ENCODE measurements around the gene CSGALNACT2.

The CSGALNACT2 gene

GRCh38 chr10:43160921-43161255 is 22.6 kb downstream of the CSGALNACT2 start:
- H3K9me3 ChIP-seq (ENCODE audit: control insufficient read depth, insufficient read depth, low read length): no peaks in the 10 kb centered on the region
- H3K9ac ChIP-seq (ENCODE audit: low read depth, low read length): no peak overlapping the region
- no peak overlapping the region for H3K4me3 ChIP-seq (ENCODE audit: low read depth, low read length)
- no peaks in the 10 kb centered on the region for H3K27me3 ChIP-seq (ENCODE audit: control insufficient read depth, insufficient read depth, low read length)
- H3K36me3 ChIP-seq (ENCODE audit: control insufficient read depth, insufficient read depth, low read length): no peaks in the 10 kb centered on the region
- H3K4me1 ChIP-seq (ENCODE audit: control insufficient read depth, insufficient read depth, low read length): no peaks in the 10 kb centered on the region

- no peaks in the 10 kb centered on the region for H3K9me3 ChIP-seq (ENCODE audit: control insufficient read depth, insufficient read depth, low read length)
Measured at GRCh38 chr10:43162604-43163003, 24.4 kb downstream of the CSGALNACT2 start.

GRCh38 chr10:43166207-43166879 is 28.1 kb downstream of the CSGALNACT2 start:
- Histone ChIP-seq H3K36me3 (ENCODE audit: control insufficient read depth, insufficient read depth, low read length) (no peaks in the 10 kb centered on the region), H3K4me3 (ENCODE audit: low read depth, low read length) (no peak overlapping the region), H3K4me1 (ENCODE audit: control insufficient read depth, insufficient read depth, low read length) (peaks cover 3% of the 10 kb centered on the region), H3K9ac (ENCODE audit: low read depth, low read length) (no peak overlapping the region), H3K9me3 (ENCODE audit: control insufficient read depth, insufficient read depth, low read length) (no peaks in the 10 kb centered on the region), H3K27me3 (ENCODE audit: control insufficient read depth, insufficient read depth, low read length) (no peaks in the 10 kb centered on the region)

More at GRCh38 chr10:43162604-43163003, 24.4 kb downstream of the CSGALNACT2 start:
- Histone ChIP-seq H3K36me3 (ENCODE audit: control insufficient read depth, insufficient read depth, low read length) (no peaks in the 10 kb centered on the region), H3K27me3 (ENCODE audit: control insufficient read depth, insufficient read depth, low read length) (no peaks in the 10 kb centered on the region), H3K4me1 (ENCODE audit: control insufficient read depth, insufficient read depth, low read length) (no peaks in the 10 kb centered on the region), H3K4me3 (ENCODE audit: low read depth, low read length) (no peak overlapping the region), H3K9ac (ENCODE audit: low read depth, low read length) (no peak overlapping the region)

GRCh38 chr10:43166880-43167497 is 28.7 kb downstream of the CSGALNACT2 start:
- Histone ChIP-seq H3K36me3 (ENCODE audit: control insufficient read depth, insufficient read depth, low read length) (no peaks in the 10 kb centered on the region), H3K27me3 (ENCODE audit: control insufficient read depth, insufficient read depth, low read length) (no peaks in the 10 kb centered on the region), H3K9me3 (ENCODE audit: control insufficient read depth, insufficient read depth, low read length) (no peaks in the 10 kb centered on the region), H3K4me1 (ENCODE audit: control insufficient read depth, insufficient read depth, low read length) (peaks cover 10% of the 10 kb centered on the region), H3K4me3 (ENCODE audit: low read depth, low read length) (no peak overlapping the region), H3K9ac (ENCODE audit: low read depth, low read length) (no peak overlapping the region)

GRCh38 chr10:43167498-43167889 is 29.2 kb downstream of the CSGALNACT2 start:
- H3K36me3 ChIP-seq (ENCODE audit: control insufficient read depth, insufficient read depth, low read length): no peaks in the 10 kb centered on the region
- H3K9ac ChIP-seq (ENCODE audit: low read depth, low read length): no peak overlapping the region
- H3K4me1 ChIP-seq (ENCODE audit: control insufficient read depth, insufficient read depth, low read length): peaks cover 11% of the 10 kb centered on the region
- H3K9me3 ChIP-seq (ENCODE audit: control insufficient read depth, insufficient read depth, low read length): no peaks in the 10 kb centered on the region
- no peaks in the 10 kb centered on the region for H3K27me3 ChIP-seq (ENCODE audit: control insufficient read depth, insufficient read depth, low read length)
- no peak overlapping the region for H3K4me3 ChIP-seq (ENCODE audit: low read depth, low read length)

GRCh38 chr10:43170491-43170890 is 32.2 kb downstream of the CSGALNACT2 start:
- H3K4me3 ChIP-seq (ENCODE audit: low read depth, low read length): no peak overlapping the region
- H3K4me1 ChIP-seq (ENCODE audit: control insufficient read depth, insufficient read depth, low read length): peaks cover 15% of the 10 kb centered on the region
- H3K27me3 ChIP-seq (ENCODE audit: control insufficient read depth, insufficient read depth, low read length): no peaks in the 10 kb centered on the region
- no peaks in the 10 kb centered on the region for H3K9me3 ChIP-seq (ENCODE audit: control insufficient read depth, insufficient read depth, low read length)
- H3K9ac ChIP-seq (ENCODE audit: low read depth, low read length): no peak overlapping the region
- no peaks in the 10 kb centered on the region for H3K36me3 ChIP-seq (ENCODE audit: control insufficient read depth, insufficient read depth, low read length)

- Histone ChIP-seq H3K4me1 (ENCODE audit: control insufficient read depth, insufficient read depth, low read length) (peaks cover 15% of the 10 kb centered on the region), H3K9me3 (ENCODE audit: control insufficient read depth, insufficient read depth, low read length) (no peaks in the 10 kb centered on the region), H3K36me3 (ENCODE audit: control insufficient read depth, insufficient read depth, low read length) (peaks cover 3% of the 10 kb centered on the region)
Measured at GRCh38 chr10:43172645-43173044, 34.4 kb downstream of the CSGALNACT2 start.

GRCh38 chr10:43173120-43173519 is 34.9 kb downstream of the CSGALNACT2 start:
- Histone ChIP-seq H3K36me3 (ENCODE audit: control insufficient read depth, insufficient read depth, low read length) (peaks cover 3% of the 10 kb centered on the region), H3K27me3 (ENCODE audit: control insufficient read depth, insufficient read depth, low read length) (no peaks in the 10 kb centered on the region), H3K9me3 (ENCODE audit: control insufficient read depth, insufficient read depth, low read length) (no peaks in the 10 kb centered on the region), H3K4me3 (ENCODE audit: low read depth, low read length) (no peak overlapping the region), H3K4me1 (ENCODE audit: control insufficient read depth, insufficient read depth, low read length) (peaks cover 15% of the 10 kb centered on the region), H3K9ac (ENCODE audit: low read depth, low read length) (no peak overlapping the region)

More at GRCh38 chr10:43172645-43173044, 34.4 kb downstream of the CSGALNACT2 start:
- Histone ChIP-seq H3K4me3 (ENCODE audit: low read depth, low read length) (no peak overlapping the region), H3K27me3 (ENCODE audit: control insufficient read depth, insufficient read depth, low read length) (no peaks in the 10 kb centered on the region), H3K9ac (ENCODE audit: low read depth, low read length) (no peak overlapping the region)

GRCh38 chr10:43174969-43175368 is 36.7 kb downstream of the CSGALNACT2 start:
- H3K4me1 ChIP-seq (ENCODE audit: control insufficient read depth, insufficient read depth, low read length): peaks cover 15% of the 10 kb centered on the region
- H3K9ac ChIP-seq (ENCODE audit: low read depth, low read length): no peak overlapping the region
- H3K9me3 ChIP-seq (ENCODE audit: control insufficient read depth, insufficient read depth, low read length): no peaks in the 10 kb centered on the region
- no peak overlapping the region for H3K4me3 ChIP-seq (ENCODE audit: low read depth, low read length)
- H3K27me3 ChIP-seq (ENCODE audit: control insufficient read depth, insufficient read depth, low read length): no peaks in the 10 kb centered on the region
- peaks cover 3% of the 10 kb centered on the region for H3K36me3 ChIP-seq (ENCODE audit: control insufficient read depth, insufficient read depth, low read length)

- Histone ChIP-seq H3K9ac (ENCODE audit: low read depth, low read length) (no peak overlapping the region), H3K36me3 (ENCODE audit: control insufficient read depth, insufficient read depth, low read length) (peaks cover 3% of the 10 kb centered on the region), H3K9me3 (ENCODE audit: control insufficient read depth, insufficient read depth, low read length) (no peaks in the 10 kb centered on the region), H3K4me3 (ENCODE audit: low read depth, low read length) (no peak overlapping the region), H3K27me3 (ENCODE audit: control insufficient read depth, insufficient read depth, low read length) (no peaks in the 10 kb centered on the region), H3K4me1 (ENCODE audit: control insufficient read depth, insufficient read depth, low read length) (peaks cover 12% of the 10 kb centered on the region)
Measured at GRCh38 chr10:43176271-43176670, 38.0 kb downstream of the CSGALNACT2 start.

- no peaks in the 10 kb centered on the region for H3K27me3 ChIP-seq (ENCODE audit: control insufficient read depth, insufficient read depth, low read length)
- H3K36me3 ChIP-seq (ENCODE audit: control insufficient read depth, insufficient read depth, low read length): peaks cover 3% of the 10 kb centered on the region
- H3K9ac ChIP-seq (ENCODE audit: low read depth, low read length): no peak overlapping the region
- H3K9me3 ChIP-seq (ENCODE audit: control insufficient read depth, insufficient read depth, low read length): no peaks in the 10 kb centered on the region
- H3K4me3 ChIP-seq (ENCODE audit: low read depth, low read length): no peak overlapping the region
- peaks cover 3% of the 10 kb centered on the region for H3K4me1 ChIP-seq (ENCODE audit: control insufficient read depth, insufficient read depth, low read length)
Measured at GRCh38 chr10:43177595-43177994, 39.4 kb downstream of the CSGALNACT2 start.

GRCh38 chr10:43181146-43181545 is 42.9 kb downstream of the CSGALNACT2 start:
- H3K9ac ChIP-seq (ENCODE audit: low read depth, low read length): no peak overlapping the region
- H3K27me3 ChIP-seq (ENCODE audit: control insufficient read depth, insufficient read depth, low read length): no peaks in the 10 kb centered on the region
- no peak overlapping the region for H3K4me3 ChIP-seq (ENCODE audit: low read depth, low read length)
- peaks cover 3% of the 10 kb centered on the region for H3K36me3 ChIP-seq (ENCODE audit: control insufficient read depth, insufficient read depth, low read length)
- no peaks in the 10 kb centered on the region for H3K9me3 ChIP-seq (ENCODE audit: control insufficient read depth, insufficient read depth, low read length)
- no peaks in the 10 kb centered on the region for H3K4me1 ChIP-seq (ENCODE audit: control insufficient read depth, insufficient read depth, low read length)
